CD4-positive, alpha-beta T cell (primary cell): Measurements from ENCODE around the gene OSBPL6. TPM values are rescaled to one million over a fixed set of nuclear protein-coding genes. Genes with fewer than 3 reads are reported as not detected.
A peak's percentile ranks its signal among the peaks of the same experiment; 100 is the strongest.
"Not testable (repeated sequence)": the region's sequence is repeated elsewhere in the genome, so short reads cannot be mapped to it uniquely, and the experiment has no call there.

ENCODE experiments used
- ATAC-seq: fragments of 200-7000 bp; cut with Tn5 transposase; one replicate; pipeline ENCODE4 v1.10.0; 2022; ENCODE audit warnings: mild to moderate bottlenecking; ENCODE audit not compliant: poor library complexity
- CTCF ChIA-PET: fragments of 350-600 bp; sonication (Branson Sonifier 250); formaldehyde crosslinking; loops from one replicate; lab custom pipeline; 2021; ENCODE audit warnings: antibody characterized with exemption, inconsistent platforms; lab: Charles Lee
- POLR2A ChIA-PET: fragments of 350-600 bp; sonication (Branson Sonifier 250); formaldehyde crosslinking; loops from one replicate; lab custom pipeline; 2021; ENCODE audit warnings: antibody characterized with exemption, inconsistent platforms; lab: Charles Lee
- DNase-seq, 14 experiments: peaks; one replicate each; pipeline ENCODE4 v3.0.0-alpha.2; 2013 to 2020; ENCODE audit warnings: mixed read lengths in 2 of 14
- H3K27ac ChIP-seq, 2 donors: one replicate each; pipeline versions ENCODE4 v1.5.1 to v1.7.0; 2013; ENCODE audit warnings: low read length in 2 of 2, low read depth in 1 of 2, mild to moderate bottlenecking in 1 of 2
- H3K27me3 ChIP-seq, 2 experiments: 1 replicate in 1 of 2; 2 replicates in 1 of 2; pipeline versions ENCODE4 v1.6.1 to v1.7.0; 2013; ENCODE audit warnings: low read length in 2 of 2, control low read depth in 1 of 2, mild to moderate bottlenecking in 1 of 2, moderate library complexity in 1 of 2; ENCODE audit not compliant: insufficient read depth in 2 of 2, control insufficient read depth in 1 of 2
- H3K36me3 ChIP-seq: one replicate; pipeline ENCODE4 v1.6.1; 2013; ENCODE audit warnings: low read length, control low read depth; ENCODE audit not compliant: insufficient read depth
- H3K4me1 ChIP-seq: one replicate; pipeline ENCODE4 v1.6.1; 2013; ENCODE audit warnings: low read length, control low read depth; ENCODE audit not compliant: insufficient read depth
- H3K4me3 ChIP-seq: one replicate; pipeline ENCODE4 v1.5.1; 2013; ENCODE audit warnings: mild to moderate bottlenecking, low read length, moderate library complexity
- H3K9me3 ChIP-seq, 2 experiments: 1 replicate in 1 of 2; 2 replicates in 1 of 2; pipeline versions ENCODE4 v1.6.1 to v1.7.0; 2013; ENCODE audit warnings: low read length in 2 of 2, mild to moderate bottlenecking in 2 of 2, control low read depth in 1 of 2, moderate library complexity in 1 of 2; ENCODE audit not compliant: control insufficient read depth in 1 of 2, insufficient read depth in 1 of 2
- H3K27ac Mint-ChIP-seq: one replicate; pipeline ENCODE4 v1.8.0; 2020; ENCODE audit warnings: mixed read lengths
- H3K27me3 Mint-ChIP-seq: one replicate; pipeline ENCODE4 v1.8.0; 2021; ENCODE audit warnings: mixed read lengths
- H3K36me3 Mint-ChIP-seq: one replicate; pipeline ENCODE4 v1.8.0; 2021; ENCODE audit warnings: low read depth, mixed read lengths
- H3K4me1 Mint-ChIP-seq: one replicate; pipeline ENCODE4 v1.8.0; 2021; ENCODE audit warnings: low read depth, mixed read lengths
- H3K4me3 Mint-ChIP-seq: one replicate; pipeline ENCODE4 v1.8.0; 2020; ENCODE audit warnings: mild to moderate bottlenecking, mixed read lengths
- H3K9me3 Mint-ChIP-seq: one replicate; pipeline ENCODE4 v1.8.0; 2020; ENCODE audit warnings: mixed read lengths
- CTCF ChIP-seq: fragments of 200-600 bp; IDR thresholded peaks from one replicate; pipeline ENCODE4 v1.8.0; 2022; ENCODE audit warnings: antibody characterized with exemption, mild to moderate bottlenecking
- intact Hi-C, 2 experiments: fragments of 100-400 bp; cut with DNase I in 1 of 2; cut with micrococcal nuclease in 1 of 2; formaldehyde crosslinking; loops; one replicate each; pipeline versions ENCODE4 v1.15.1 to v1.9.0; 2023 to 2025; cut with DNase I, micrococcal nuclease
- total RNA-seq, 174 experiments: library from RNA in 2 of 174; stranded (reverse) in 2 of 174; gene quantifications; one replicate each; pipeline ENCODE4 v1.2.3 and lab custom pipeline; 2021 to 2026

The OSBPL6 gene
- total RNA-seq, 2 experiments from 2014 or later = 0.08 to 0.11 TPM

GRCh38 chr2:178195390-178196166, 1.3 kb downstream of the OSBPL6 start:
- no peak for TF ChIP-seq CTCF
- H3K36me3 Mint-ChIP-seq = no peaks in the 10 kb centered on the region
- ChIA-PET POLR2A (no interaction called here), CTCF (no interaction called here)
- peaks cover 0 to 6% of the 10 kb centered on the region in 2 experiments for H3K9me3 ChIP-seq
- H3K4me1 ChIP-seq = peaks cover 13% of the 10 kb centered on the region
- no peaks in the 10 kb centered on the region for H3K9me3 Mint-ChIP-seq
- H3K27me3 ChIP-seq = peaks cover 28 to 59% of the 10 kb centered on the region in 2 experiments
- ATAC-seq (no peak), DNase-seq (no peak)
- peak overlapping the region; percentile 83 for H3K4me3 Mint-ChIP-seq
- peaks cover 15% of the 10 kb centered on the region for H3K4me1 Mint-ChIP-seq
- peak overlapping the region; percentile 39 for H3K4me3 ChIP-seq
- H3K27ac ChIP-seq = no peak overlapping the region
- no peak overlapping the region for H3K27ac Mint-ChIP-seq
- H3K36me3 ChIP-seq = no peaks in the 10 kb centered on the region
- H3K27me3 Mint-ChIP-seq = peaks cover 65% of the 10 kb centered on the region
- intact Hi-C loops = no loop called here

- Histone ChIP-seq H3K27me3 (peaks cover 24 to 62% of the 10 kb centered on the region in 2 experiments), H3K9me3 (peaks cover 0 to 6% of the 10 kb centered on the region in 2 experiments), H3K4me1 (peaks cover 13% of the 10 kb centered on the region), H3K36me3 (no peaks in the 10 kb centered on the region), H3K27ac (no peak overlapping the region), H3K4me3 (no peak overlapping the region)
- ATAC-seq = no peak
- no peak for TF ChIP-seq CTCF
- no peaks in the 10 kb centered on the region for H3K9me3 Mint-ChIP-seq
- intact Hi-C loops = no loop called here
- H3K4me1 Mint-ChIP-seq = peaks cover 9% of the 10 kb centered on the region
- H3K27me3 Mint-ChIP-seq = peaks cover 60% of the 10 kb centered on the region
- no peak overlapping the region for H3K27ac Mint-ChIP-seq
- ChIA-PET CTCF (no interaction called here), POLR2A (no interaction called here)
- no peaks in the 10 kb centered on the region for H3K36me3 Mint-ChIP-seq
- DNase-seq = no peak
- H3K4me3 Mint-ChIP-seq = no peak overlapping the region
These were observed 3.5 kb downstream of the OSBPL6 start for GRCh38 chr2:178197791-178198190.

GRCh38 chr2:178198441-178198840, 4.1 kb downstream of the OSBPL6 start:
- DNase-seq, H3K36me3 Mint-ChIP-seq, H3K4me3 ChIP-seq, H3K27ac ChIP-seq, intact Hi-C loops, H3K4me1 Mint-ChIP-seq, H3K36me3 ChIP-seq, CTCF ChIA-PET, ATAC-seq, POLR2A ChIA-PET, H3K4me3 Mint-ChIP-seq, H3K9me3 Mint-ChIP-seq, H3K9me3 ChIP-seq, H3K27ac Mint-ChIP-seq: not testable (repeated sequence)
- Histone ChIP-seq H3K27me3 (peaks cover 21 to 57% of the 10 kb centered on the region in 2 experiments), H3K4me1 (peaks cover 13% of the 10 kb centered on the region)
- peaks cover 58% of the 10 kb centered on the region for H3K27me3 Mint-ChIP-seq
